ENCODE measurements around the gene CDK11B.

DNA sequence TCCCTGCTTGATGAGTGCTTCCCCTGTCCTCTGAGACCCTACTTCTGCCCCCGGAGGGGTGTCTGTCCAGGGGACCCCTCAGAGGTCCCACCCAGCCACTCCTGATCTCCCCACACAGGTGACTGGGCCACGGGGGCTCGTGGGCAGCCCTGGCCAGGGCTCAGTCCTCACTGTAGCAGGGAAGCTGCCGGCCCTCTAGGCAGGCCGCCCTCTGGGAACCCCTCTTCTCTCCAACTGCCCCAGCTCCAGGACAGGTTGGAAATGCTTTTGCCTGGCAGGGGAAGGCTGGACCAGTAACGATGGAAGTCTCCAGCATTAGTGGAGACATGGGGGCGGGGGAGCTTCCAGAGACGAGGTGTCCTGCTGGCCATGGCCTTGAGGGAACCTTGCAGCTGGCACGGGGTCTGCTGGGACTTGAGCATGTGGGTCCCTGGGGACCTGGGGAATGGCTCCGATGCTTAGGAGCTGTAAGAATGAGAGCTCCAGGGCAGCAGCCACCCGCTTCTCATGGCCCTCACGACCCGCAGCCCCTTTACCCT is 55.8 kb downstream of the CDK11B start:
- TF ChIP-seq CTCF (IDR thresholded peaks at IDR 0.05): no peak
- TF ChIP-seq POLR2A (IDR thresholded peaks at IDR 0.05): no peak
- no peak for TF ChIP-seq POLR2AphosphoS5 (IDR thresholded peaks at IDR 0.05; ENCODE audit: insufficient read depth in 1 of 2, low read depth in 1 of 2)

Data from vagina (tissue), 2 donors.